ENCODE measurements around the gene MACROD1. TPM values are rescaled to one million over a fixed set of nuclear protein-coding genes. Genes with fewer than 3 reads are reported as not detected.
"Not testable (repeated sequence)": the region's sequence is repeated elsewhere in the genome, so short reads cannot be mapped to it uniquely, and the experiment has no call there.

The MACROD1 gene
- total RNA-seq, 1 experiment from 2014 or later: 30.9 TPM

GRCh38 chr11:64173616-64174355, 7.9 kb upstream of the MACROD1 start:
- Histone ChIP-seq H3K27me3 (ENCODE audit: control insufficient read depth, insufficient read depth, low read length) (no peaks in the 10 kb centered on the region), H3K4me3 (ENCODE audit: insufficient read depth, low read depth, low read length) (no peak overlapping the region), H3K36me3 (replicated peaks; ENCODE audit: control insufficient read depth, insufficient read depth, low read length) (no peaks in the 10 kb centered on the region)
- no peak for DNase-seq

GRCh38 chr11:64170419-64170818, 4.5 kb upstream of the MACROD1 start:
- Histone ChIP-seq H3K4me3 (ENCODE audit: insufficient read depth, low read depth, low read length) (no peak overlapping the region), H3K27me3 (ENCODE audit: control insufficient read depth, insufficient read depth, low read length) (peaks cover 2% of the 10 kb centered on the region; the same call in 1 of the 2 replicates), H3K36me3 (replicated peaks; ENCODE audit: control insufficient read depth, insufficient read depth, low read length) (no peaks in the 10 kb centered on the region)
- DNase-seq: no peak

GRCh38 chr11:64165481-64165841, 452 bp downstream of the MACROD1 start:
- peak overlapping the region; percentile 68 for H3K4me3 ChIP-seq (ENCODE audit: insufficient read depth, low read depth, low read length)
- no peaks in the 10 kb centered on the region for H3K36me3 ChIP-seq (replicated peaks; ENCODE audit: control insufficient read depth, insufficient read depth, low read length)
- DNase-seq: peak; percentile 77
- peaks cover 8% of the 10 kb centered on the region; the same call in 1 of the 2 replicates for H3K27me3 ChIP-seq (ENCODE audit: control insufficient read depth, insufficient read depth, low read length)

- Histone ChIP-seq H3K27me3 (ENCODE audit: control insufficient read depth, insufficient read depth, low read length) (peaks cover 8% of the 10 kb centered on the region; the same call in 1 of the 2 replicates), H3K36me3 (replicated peaks; ENCODE audit: control insufficient read depth, insufficient read depth, low read length) (no peaks in the 10 kb centered on the region), H3K4me3 (ENCODE audit: insufficient read depth, low read depth, low read length) (peak overlapping the region; percentile 68; the same call in 1 of the 2 replicates)
- peak; percentile 84 for DNase-seq
Measured at GRCh38 chr11:64164392-64165312, 1.3 kb downstream of the MACROD1 start.

- peaks cover 8% of the 10 kb centered on the region; the same call in 1 of the 2 replicates for H3K27me3 ChIP-seq (ENCODE audit: control insufficient read depth, insufficient read depth, low read length)
- H3K4me3 ChIP-seq (ENCODE audit: insufficient read depth, low read depth, low read length): no peak overlapping the region
- DNase-seq: no peak
- H3K36me3 ChIP-seq (replicated peaks; ENCODE audit: control insufficient read depth, insufficient read depth, low read length): no peaks in the 10 kb centered on the region
Measured at GRCh38 chr11:64163951-64164350, 2.0 kb downstream of the MACROD1 start.

GRCh38 chr11:64162769-64163168, 3.1 kb downstream of the MACROD1 start:
- H3K4me3 ChIP-seq (ENCODE audit: insufficient read depth, low read depth, low read length); H3K27me3 ChIP-seq (ENCODE audit: control insufficient read depth, insufficient read depth, low read length); DNase-seq; H3K36me3 ChIP-seq (replicated peaks; ENCODE audit: control insufficient read depth, insufficient read depth, low read length): not testable (repeated sequence)

- H3K27me3 ChIP-seq (ENCODE audit: control insufficient read depth, insufficient read depth, low read length): peaks cover 7% of the 10 kb centered on the region; the same call in 1 of the 2 replicates
- no peaks in the 10 kb centered on the region for H3K36me3 ChIP-seq (replicated peaks; ENCODE audit: control insufficient read depth, insufficient read depth, low read length)
- DNase-seq: no peak
- no peak overlapping the region for H3K4me3 ChIP-seq (ENCODE audit: insufficient read depth, low read depth, low read length)
Measured at GRCh38 chr11:64161037-64161436, 4.9 kb downstream of the MACROD1 start.

- Histone ChIP-seq H3K4me3 (ENCODE audit: insufficient read depth, low read depth, low read length) (no peak overlapping the region), H3K27me3 (ENCODE audit: control insufficient read depth, insufficient read depth, low read length) (no peaks in the 10 kb centered on the region), H3K36me3 (replicated peaks; ENCODE audit: control insufficient read depth, insufficient read depth, low read length) (no peaks in the 10 kb centered on the region)
- no peak for DNase-seq
Measured at GRCh38 chr11:64157631-64158394, 8.1 kb downstream of the MACROD1 start.

GRCh38 chr11:64156235-64157011, 9.5 kb downstream of the MACROD1 start:
- Histone ChIP-seq H3K4me3 (ENCODE audit: insufficient read depth, low read depth, low read length) (no peak overlapping the region), H3K36me3 (replicated peaks; ENCODE audit: control insufficient read depth, insufficient read depth, low read length) (no peaks in the 10 kb centered on the region), H3K27me3 (ENCODE audit: control insufficient read depth, insufficient read depth, low read length) (no peaks in the 10 kb centered on the region)
- DNase-seq: no peak

GRCh38 chr11:64153812-64154211, 12.1 kb downstream of the MACROD1 start:
- DNase-seq: peak; percentile 77
- H3K27me3 ChIP-seq (ENCODE audit: control insufficient read depth, insufficient read depth, low read length): no peaks in the 10 kb centered on the region

GRCh38 chr11:64152841-64153691, 12.8 kb downstream of the MACROD1 start:
- DNase-seq: peak; percentile 99
- no peaks in the 10 kb centered on the region for H3K36me3 ChIP-seq (replicated peaks; ENCODE audit: control insufficient read depth, insufficient read depth, low read length)
- no peak overlapping the region for H3K4me3 ChIP-seq (ENCODE audit: insufficient read depth, low read depth, low read length)
- no peaks in the 10 kb centered on the region for H3K27me3 ChIP-seq (ENCODE audit: control insufficient read depth, insufficient read depth, low read length)

More at GRCh38 chr11:64153812-64154211, 12.1 kb downstream of the MACROD1 start:
- Histone ChIP-seq H3K36me3 (replicated peaks; ENCODE audit: control insufficient read depth, insufficient read depth, low read length) (no peaks in the 10 kb centered on the region), H3K4me3 (ENCODE audit: insufficient read depth, low read depth, low read length) (no peak overlapping the region)

GRCh38 chr11:64151337-64151736, 14.6 kb downstream of the MACROD1 start:
- no peak for DNase-seq
- Histone ChIP-seq H3K36me3 (replicated peaks; ENCODE audit: control insufficient read depth, insufficient read depth, low read length) (no peaks in the 10 kb centered on the region), H3K4me3 (ENCODE audit: insufficient read depth, low read depth, low read length) (no peak overlapping the region), H3K27me3 (ENCODE audit: control insufficient read depth, insufficient read depth, low read length) (no peaks in the 10 kb centered on the region)
